ENCODE data around the gene SLC16A8.

SLC16A8 gene

DNA sequence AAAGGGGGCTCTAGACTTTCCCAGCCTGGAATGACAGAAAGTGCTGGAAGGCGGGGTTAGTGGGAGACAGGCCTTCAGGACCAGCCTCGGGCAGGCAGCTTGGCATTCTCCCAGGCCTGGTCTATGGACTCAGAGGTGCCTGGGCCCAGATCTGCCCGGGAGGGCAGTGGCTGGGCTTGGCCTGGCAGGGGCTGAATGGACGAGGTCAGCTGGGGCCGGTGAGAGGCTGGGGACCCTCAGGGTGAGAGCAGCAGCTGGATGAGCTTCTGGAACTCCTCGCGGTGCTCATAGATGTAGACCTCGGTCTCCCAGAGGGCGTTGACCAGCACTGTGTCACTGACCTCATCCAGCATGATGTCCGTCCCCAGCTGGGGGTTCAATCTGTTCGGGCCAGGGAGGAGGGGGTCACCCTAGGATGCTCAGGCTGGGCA, 28.0 kb upstream of the SLC16A8 start:
- DNase-seq = no peak

DNA sequence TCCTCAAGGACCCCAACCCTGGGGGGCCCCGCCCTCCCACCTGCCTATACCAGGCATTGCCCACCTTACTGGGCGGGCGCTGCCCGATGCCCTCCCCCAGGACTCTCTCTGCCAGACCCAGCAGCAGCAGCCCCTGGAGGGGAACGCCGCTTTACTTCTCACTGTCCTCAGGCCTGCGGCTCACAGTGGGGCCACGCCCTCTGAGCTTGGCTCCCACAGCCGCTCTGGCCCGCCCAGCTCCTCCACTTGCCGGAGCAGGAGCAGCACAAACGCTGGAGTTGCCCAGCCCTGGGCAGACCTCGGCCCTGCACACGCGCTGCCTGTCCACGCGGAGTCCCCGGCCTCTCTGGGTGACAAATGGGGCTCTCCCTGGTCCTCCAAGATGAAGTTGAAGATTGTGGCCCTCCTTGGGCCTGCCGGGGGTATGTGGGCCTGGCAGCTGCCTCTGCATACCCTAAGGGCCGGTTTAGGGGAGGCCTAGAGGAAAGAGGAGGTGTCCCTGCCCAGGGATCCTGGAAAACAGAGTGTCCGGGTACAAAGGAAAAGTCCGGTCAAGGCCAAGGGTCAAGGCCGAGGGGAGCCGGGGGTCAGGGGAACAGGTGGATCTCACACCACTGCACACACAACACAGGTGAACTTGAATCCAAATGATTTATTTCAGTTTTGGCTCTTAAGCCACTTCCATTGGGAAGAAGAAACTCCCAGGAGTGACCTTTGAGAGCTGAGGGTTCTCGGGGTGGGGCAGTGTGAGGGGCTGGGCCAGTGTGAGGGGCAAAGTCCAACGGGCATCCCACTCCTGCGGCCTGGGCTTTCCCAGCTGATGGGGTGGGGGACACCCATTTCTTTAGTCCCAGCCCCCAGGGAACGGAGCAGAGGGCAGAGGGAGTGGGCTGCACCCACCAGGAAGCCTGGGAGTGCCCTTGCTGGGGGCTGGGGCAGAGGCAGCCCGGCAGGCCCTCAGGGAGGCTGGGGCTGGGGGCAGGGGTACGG, 27.2 kb upstream of the SLC16A8 start:
- DNase-seq = no peak

DNA sequence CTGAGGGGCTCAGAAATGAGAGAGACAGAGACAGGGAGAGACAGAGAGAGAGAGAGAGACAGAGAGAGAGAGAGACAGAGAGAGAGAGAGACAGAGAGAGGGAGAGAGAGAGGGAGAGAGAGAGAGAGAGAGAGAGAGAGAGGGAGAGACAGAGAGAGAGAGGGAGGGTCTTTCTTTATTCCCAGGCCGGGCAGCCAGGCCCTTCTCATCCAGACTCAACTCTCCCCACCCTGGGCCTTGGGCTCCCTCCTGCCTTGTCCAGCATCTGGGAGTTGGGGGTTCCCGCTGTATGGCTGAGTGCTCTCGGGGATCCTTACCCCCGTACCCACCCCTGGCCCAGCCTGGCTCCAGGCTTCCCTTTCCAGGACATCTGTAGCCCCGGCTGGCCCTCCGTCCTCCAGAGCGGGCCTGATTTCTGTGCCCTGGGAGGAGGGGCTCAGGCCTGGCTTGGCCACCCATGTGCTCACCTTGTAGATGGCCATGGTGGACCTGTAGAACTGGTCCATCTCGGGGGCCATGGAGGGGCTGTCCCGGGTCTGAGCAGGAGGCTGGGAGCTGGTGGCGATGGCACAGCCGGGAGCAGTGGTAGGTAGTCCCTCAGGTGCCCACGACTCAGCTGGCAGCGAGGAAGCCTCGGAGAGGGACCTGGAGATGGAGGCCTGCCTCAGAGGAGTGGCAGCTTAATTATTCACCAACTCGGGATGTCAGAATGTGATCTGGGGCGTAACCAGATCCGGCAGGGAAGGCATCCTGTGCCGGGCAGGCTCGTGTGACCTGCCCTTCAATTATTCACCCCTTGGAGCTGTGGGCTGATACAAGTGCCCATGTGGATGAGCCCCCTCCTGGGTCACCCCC, 26.3 kb upstream of the SLC16A8 start, which contains the start of gene BAIAP2L2:
BAIAP2L2 (minus strand) TSS at position 677 of the 855 bp plus-strand sequence; CDS start at position 518, 159 bp downstream.
- DNase-seq = no peak

DNA sequence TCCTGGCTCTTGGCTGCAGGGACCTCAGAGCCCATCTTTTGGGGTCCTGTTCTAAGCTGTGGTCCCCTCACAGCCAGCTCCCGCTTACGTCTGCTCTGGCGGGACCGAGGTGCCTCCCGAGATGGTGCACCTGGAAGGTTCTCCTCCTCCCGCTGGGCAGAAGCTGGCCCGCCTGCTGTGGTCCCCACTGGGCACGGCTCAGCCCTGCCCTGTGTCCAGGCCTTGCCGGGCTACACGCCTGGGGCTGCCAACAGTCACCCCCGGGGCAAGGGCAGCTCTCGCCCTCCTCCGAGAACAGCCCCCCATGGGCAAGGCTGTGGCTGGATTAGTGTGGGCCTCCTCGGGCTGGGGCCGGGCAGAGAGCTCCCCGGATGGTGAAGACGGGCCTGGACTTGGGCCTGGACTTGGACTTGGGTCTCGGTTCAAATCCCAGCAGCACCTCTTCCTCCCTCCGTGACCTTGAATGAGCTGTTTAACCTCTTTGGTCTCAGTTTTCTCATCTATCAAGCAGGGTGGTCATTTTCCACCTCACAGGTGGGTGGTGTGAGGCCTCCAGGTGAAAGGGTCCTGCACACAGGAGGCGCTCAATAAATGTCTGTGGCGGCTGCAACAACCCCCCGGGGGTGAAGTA, 25.5 kb upstream of the SLC16A8 start:
- DNase-seq = no peak

DNA sequence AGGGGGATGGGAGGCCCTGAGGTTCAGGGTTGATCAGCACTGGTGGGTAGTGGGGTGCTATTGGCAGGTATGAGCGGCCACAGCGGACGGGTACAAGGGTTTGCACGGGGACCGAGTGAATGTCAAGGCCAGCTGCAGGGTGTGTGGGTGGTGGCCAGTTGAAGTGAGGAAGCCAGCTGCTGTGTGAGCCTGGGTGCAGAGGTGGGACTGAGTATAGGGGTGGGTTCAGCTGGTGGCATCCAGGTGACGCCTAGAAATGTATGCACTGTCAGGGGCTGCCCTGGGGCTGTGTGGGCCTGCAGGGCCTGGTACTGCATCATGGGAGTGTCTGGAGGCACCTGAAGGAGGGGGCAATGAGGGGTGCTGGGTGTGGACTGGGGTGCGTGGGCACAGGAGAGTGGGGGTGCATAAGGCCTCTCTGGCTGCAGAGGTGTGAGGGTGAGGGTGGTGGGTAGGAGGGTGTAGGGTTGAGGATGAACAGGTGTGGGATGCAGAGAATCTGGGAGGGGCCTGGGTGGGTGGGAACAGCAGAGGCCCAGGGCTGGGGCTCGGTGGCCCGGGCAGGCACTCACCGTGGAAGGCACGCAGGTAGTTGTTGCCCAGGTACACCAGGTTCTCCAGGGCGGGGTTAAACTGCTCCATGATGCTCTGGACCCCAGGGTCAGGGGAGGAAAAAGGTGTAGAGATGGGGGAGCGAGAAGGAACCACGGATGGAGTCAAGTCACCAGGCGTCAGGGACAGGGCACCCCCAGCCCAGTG, 24.8 kb upstream of the SLC16A8 start:
- no peak for DNase-seq

DNA sequence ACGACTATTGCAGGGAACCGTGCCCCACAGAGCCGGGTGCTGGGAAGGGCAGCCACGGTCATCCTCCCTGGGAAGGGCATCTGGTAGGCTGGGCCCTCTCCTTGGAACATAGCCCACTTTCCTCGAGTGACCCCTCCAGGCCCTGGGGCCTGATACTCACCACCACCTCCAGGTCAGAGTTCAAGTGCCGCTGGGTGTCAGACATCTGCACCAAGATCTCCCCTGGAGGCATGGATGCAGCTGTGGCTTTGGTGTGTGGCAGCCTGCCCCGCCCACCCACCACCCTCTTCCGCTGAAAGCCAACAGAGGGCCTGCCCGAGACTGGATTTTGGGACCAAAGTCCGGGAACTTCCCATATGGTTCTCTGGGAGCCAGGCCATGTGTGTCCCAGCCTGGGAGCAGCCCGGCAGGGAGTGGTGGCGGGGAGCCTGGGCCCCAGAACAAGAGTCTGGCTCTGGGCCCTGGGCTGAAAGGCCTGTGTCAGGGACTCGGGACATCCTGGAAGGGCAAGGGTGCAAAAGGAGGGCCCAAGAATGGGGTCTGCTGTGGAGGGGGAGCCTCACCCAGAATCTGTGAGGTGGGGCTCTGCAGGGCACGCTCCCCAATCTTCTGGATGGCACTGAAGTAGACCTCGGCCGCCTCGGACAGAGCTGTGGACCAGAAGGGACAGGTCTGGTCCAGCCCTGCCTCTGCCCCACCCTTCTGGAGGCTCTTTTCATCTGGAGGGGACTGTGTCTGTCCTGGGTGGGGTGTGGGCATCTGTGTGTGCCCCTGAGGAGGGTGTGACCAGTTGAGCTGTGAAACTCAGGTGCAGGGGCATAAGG, 23.9 kb upstream of the SLC16A8 start:
- DNase-seq = no peak

DNA sequence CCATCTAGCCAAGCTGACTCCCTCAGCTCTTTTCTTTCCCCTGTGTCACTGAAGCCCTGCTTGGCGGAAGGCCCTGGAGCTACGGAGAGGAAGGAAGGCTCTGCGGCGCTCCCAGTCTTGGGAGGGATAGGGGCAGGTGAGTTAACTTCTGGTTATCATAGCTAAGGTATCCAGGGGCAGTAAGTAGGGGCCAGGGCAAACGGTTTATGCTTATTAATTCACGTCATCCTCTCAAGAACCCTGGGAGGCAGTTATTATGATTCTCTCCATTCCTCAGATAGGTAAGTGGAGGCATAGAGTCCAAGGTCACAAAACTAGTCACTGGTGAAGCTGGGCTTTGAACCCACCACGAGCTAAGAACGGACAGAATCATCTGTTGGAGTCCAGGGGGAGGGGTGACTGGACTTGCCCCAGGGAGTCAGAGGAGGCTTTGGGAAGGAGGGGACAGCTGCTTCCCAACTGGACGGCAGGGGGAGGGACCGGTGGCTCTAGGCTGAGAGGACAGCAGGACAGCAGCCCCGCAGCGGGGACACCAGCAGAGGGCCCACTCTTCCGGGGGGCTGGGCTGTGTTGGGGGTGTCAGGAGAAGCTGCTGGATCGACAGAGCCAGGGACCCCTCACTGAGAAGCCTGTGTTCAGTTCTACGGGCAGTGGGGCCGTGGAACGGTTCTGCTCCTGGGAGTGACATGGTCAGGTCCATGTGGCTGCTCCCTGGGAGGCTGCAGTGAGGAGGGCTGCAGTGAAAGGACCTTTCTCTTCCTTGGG, 23.0 kb upstream of the SLC16A8 start:
- no peak for DNase-seq

DNA sequence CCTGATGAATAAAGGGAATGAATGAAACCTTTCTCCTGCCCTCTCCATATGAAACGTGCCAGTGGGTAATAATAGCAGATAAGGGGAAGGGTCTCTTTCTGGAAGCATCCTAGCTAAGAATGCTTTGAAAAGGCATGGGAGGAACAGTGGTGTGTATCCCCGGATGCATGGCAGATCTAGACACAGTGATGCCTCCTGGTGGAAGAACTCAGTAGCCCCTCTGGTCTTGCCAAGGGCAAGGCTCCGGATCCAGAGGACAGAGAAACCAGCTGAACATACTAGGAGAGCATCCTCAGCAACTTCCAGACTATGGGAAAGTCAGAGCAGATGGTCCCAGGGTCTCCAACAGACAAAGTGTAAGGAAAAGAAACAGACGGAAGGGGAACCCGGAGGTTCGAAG, 20.1 kb upstream of the SLC16A8 start:
- no peak for DNase-seq

DNA sequence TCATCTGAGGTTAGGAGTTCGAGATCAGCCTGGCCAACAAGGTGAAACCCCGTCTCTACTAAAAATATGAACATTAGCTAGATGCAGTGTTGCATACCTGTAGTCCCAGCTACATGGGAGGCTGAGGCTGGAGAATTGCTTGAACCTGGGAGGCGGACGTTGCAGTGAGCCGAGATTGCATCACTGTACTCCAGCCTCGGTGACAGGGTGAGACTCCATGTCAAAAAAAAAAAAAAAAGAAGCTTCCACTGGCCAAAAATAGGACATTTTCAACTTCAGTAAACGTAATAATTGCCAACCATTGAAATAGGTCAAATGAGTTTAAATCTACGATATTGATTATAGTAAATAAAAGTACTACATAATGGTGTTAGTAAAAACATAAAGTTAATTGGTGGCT, 19.7 kb upstream of the SLC16A8 start:
- no peak for DNase-seq

DNA sequence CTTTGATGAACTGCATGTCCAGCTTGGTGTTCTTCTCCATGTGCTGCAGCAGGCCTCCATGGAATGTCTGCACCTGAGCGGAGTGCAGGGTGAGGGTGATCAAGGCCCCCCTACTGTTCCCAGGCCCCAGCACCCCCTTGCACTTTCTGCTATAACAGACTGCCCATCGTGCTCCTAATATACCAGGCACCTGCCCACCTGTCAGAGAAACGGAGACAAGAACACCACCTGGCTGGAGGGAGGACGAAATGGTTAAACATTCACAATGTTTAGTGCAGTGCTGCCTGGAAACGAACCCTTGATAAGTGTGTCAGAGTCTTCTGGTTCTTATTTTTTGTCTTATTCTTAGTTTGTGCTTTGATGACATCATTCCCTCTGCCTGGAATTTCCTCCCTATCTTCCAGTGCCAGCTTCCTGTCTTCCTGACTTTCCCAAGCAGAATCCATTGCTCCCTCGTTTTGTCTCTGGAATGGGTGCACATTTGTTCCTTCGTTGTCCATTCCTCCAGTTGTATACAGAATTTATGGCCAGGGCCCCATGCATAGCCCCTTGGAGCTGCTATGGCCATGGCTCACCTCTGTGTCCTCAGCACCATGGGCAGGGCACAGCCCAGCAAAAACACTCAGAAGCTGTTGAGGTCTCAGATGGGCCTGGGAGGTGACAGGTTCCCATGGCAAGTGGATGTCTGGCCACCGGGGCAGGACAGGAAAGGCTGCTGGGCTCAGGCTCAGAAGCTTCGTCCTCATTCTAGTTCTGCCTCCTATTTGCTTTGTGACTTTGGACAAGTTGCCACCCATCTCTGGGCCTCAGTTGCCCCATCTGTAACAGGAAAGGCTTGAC, 14.6 kb upstream of the SLC16A8 start:
- no peak for DNase-seq

DNA sequence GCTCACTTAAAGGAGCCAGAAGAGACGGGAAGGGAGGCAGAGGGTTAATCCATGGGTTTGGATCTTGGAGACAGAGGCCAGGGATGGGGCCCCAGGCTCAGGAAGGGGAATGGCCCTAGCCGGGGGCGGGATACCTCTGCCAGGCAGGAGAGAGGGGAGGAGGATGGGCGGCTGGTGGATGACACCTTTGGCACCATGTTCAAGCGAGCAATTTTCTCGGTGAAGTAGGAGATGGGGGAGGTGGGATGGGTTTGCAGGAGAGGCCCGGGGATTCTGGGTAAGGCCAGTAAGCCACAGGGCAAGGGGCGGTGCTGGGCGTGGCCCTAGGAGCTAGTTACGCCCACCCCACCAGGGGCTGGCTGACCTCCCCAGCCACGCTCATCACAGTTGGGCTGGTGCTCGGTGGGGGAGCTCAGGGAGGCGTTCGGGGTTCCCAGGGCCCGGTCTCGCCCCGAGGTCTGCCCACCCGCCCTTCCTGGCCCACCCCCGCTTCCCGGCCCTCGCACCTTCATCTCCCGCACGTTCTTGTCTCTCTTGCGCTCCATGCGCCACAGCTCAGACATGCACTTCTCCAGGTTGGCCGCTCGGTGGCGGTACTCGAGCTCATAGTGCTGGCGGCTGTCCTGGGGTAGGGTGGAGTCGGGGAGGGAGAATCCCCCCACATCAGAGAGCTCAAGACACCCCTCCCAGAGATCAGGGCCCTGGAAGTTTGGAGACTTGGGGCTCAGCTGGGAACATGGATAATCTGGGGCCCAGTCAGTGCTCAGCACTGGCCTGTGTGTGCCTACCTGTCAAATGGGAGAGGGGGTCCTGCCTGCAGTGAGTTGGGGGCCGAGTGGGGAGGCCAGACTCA, 13.8 kb upstream of the SLC16A8 start:
- no peak for DNase-seq

DNA sequence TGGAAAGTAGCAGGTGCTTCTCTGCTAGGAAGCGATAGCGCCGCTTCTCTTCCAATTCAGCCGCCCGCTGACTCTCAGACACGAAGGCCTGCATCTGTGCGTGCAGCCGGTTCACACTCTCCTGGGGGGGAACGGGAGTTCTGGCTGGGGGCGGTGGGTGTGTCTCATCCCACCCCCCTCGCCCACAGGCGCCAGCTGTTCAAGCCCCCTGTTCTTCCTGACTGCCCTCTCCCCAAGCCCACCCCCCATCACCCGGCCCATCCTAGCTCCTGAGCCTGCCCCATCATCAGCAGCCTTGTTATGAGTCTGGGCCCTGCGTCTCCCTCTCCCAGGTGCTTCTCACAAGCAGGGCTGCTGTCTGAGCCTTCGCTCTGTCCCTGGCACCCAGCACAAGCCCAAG, 13.1 kb upstream of the SLC16A8 start:
- DNase-seq = no peak

DNA sequence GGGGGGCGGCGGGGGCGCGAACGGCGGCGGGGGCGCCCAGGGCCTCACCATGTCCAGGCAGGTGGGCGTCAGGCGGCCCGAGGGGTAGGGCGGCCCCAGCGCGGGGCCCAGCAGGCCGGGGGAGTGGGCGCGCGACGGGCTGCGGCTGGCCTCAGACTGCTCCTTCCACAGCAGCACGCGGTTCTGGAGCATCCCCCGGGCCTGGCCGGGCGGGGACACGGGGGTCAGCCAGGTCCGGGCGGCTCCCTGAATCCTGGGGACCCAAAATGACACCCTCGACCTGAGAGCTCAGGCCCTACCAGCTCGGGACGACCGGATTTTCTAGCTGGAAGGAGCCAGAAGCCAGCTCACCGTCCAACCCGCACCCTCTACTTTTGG, 5.5 kb upstream of the SLC16A8 start:
- no peak for DNase-seq

DNA sequence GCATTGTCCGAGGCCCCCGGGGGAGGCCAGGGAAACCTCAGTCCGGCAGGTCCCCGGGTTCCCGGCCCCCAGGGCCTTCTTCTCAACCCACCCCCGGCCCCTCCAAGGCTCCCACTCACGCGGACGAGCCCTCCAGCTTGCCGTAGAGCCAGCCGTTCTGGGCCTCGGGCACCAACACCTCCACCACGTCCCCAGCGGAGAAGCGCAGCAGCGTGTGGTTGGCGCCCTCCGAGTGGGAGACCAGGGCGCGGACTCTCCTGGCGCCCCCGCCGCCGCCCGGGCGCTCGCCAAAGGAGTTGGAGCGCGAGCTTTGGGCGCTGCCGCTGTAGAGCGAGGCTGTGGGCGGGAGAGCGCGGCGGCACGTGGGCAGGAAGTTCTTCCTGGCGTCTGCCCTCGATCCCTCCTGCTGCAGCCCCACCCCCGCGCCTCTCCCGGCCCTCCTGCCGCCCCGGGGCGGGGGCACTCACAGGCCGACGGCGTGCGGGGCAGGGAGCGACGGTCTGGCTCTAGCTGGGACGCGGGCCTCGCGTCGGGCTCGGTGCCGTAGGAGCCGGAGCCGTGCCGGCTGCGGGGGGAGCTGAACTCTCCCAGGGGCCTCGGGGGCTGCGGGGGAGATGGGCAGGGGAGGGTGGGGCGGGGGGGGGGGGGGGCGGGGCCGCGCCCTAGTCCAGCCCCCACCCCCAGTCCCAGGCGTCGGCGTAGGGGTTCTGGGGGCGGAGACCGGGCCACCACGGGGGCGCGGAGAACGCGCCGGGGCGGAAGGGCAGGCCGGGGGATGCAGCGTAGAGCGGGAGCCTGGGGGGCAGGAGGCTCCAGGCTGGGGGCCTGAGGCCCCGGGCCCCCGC, 4.9 kb upstream of the SLC16A8 start:
- no peak for DNase-seq

DNA sequence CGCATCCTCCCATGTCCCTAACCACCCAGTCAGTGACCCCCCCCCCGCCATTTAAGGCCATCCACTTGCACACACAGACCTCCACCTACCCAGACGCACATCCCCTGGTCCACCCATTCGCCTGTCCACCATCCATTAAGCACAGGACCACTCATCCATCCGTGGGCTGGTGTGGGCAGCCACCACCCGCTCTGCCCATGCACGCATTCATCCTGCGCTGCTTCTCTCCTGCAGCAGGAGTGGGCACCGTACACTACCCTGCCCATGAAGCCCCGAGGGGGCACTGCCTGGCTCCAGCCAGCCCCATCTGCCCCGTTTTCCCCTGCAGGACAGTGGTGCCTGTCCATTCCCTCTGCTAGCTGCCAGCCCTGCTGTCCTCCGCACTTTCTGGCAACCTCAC, 3.9 kb upstream of the SLC16A8 start:
- DNase-seq = no peak

DNA sequence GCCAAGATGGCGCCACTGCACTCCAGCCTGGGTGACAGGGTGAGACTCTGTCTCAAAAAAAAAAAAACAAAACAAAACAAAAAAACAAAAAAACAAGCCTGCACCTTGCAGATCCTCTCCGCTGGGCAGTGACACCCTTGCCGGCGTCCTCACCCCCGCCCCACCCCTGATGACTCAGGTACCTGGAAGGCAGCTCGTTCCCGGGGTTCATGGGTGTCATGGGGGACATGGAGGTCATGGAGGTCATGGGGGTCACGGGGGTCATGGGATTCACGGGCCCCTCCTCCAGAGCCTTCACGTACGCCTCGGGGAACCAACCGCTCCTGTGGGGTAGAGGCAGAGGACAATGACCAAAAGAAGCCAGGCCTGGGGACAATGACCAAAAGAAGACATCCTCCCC, 3.0 kb upstream of the SLC16A8 start:
- DNase-seq = no peak

DNA sequence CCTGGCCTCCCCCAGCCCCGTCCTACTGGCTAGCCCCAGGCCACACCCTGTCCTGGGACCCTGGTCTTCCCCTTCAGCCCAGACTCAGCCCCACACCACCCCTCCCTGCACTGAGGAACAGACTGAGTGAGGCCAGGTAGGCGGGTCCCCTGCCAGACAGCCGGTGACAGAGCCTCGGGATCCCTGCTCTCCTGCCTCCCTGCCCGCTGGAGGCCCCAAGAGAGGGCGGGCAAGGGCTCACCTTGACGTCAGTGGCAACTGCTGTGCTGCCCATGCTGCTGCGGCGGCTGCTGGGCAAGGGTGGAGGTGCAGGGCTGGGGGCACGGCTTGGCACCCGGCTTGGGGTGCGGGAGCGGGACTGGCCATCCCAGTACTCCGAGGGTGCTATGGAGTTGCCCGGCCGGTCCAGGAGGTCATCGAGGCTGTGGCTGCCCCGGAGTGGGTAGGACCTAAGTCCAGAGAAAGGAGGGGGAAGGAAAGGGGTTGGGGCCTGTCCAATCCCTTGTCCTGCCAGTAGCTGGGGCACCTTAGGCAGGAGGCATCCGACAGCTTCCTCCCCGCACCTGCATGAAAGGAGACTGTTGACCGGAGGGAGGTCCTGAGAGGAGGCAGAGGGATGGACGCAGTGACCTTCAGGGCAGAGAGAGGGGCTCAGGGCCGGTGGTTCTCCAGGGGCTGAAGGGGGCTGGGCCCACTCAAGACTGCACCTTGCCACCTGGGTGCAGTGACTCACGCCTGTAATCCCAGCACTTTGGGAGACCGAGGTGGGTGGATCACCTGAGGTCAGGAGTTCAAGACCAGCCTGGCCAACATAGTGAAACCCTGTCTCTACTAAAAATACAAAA, 2.2 kb upstream of the SLC16A8 start:
- no peak for DNase-seq

All from DMS153 (cell line).